Glomerular endothelial cell (primary cell): ENCODE results near the gene KLHDC8A. TPM values are rescaled to one million over a fixed set of nuclear protein-coding genes. Genes with fewer than 3 reads are reported as not detected.
"Not testable (repeated sequence)": the region's sequence is repeated elsewhere in the genome, so short reads cannot be mapped to it uniquely, and the experiment has no call there.

ENCODE experiments used
- DNase-seq: peaks from one replicate; pipeline ENCODE4 v3.0.0-alpha.2; 2011; ENCODE audit warnings: low read depth, low spot score; ENCODE audit errors: extremely low read depth
- total RNA-seq: library from RNA; depleted of rRNA; stranded (reverse); fragments of >200 nt; gene quantifications from 2 replicates; pipeline ENCODE4 v1.2.3, GENCODE V29; 2015

The KLHDC8A gene
- total RNA-seq, 1 donor from 2014 or later = 0.64 TPM

GRCh38 chr1:205298191-205298994 is 58.3 kb downstream of the KLHDC8A start:
- DNase-seq = no peak

- DNase-seq = not testable (repeated sequence)
Observed at GRCh38 chr1:205297546-205298177, 59.1 kb downstream of the KLHDC8A start.

- DNase-seq = no peak
Observed at GRCh38 chr1:205296154-205296553, 60.6 kb downstream of the KLHDC8A start.

- no peak for DNase-seq
Observed at GRCh38 chr1:205294934-205295333, 61.8 kb downstream of the KLHDC8A start.

GRCh38 chr1:205294175-205294917 is 62.4 kb downstream of the KLHDC8A start:
- DNase-seq = peak; percentile 73

- DNase-seq = no peak
Observed at GRCh38 chr1:205293350-205294074, 63.2 kb downstream of the KLHDC8A start.

- DNase-seq = no peak
Observed at GRCh38 chr1:205291596-205291995, 65.1 kb downstream of the KLHDC8A start.

- DNase-seq = no peak
Observed at GRCh38 chr1:205287767-205288559, 68.8 kb downstream of the KLHDC8A start.

- no peak for DNase-seq
Observed at GRCh38 chr1:205287076-205287475, 69.6 kb downstream of the KLHDC8A start.

GRCh38 chr1:205286335-205286950 is 70.3 kb downstream of the KLHDC8A start:
- no peak for DNase-seq

Other genes starting within 250 kb of the KLHDC8A start
- gene RBBP5, start 234.9 kb downstream of the KLHDC8A start, total RNA-seq = 13.9 and 14.5 TPM in 2 replicates
- 7.4 and 10.3 TPM in 2 replicates for gene DSTYK, start 145.2 kb downstream of the KLHDC8A start, total RNA-seq
- 3.7 and 5.3 TPM in 2 replicates for gene TMCC2, start 129.0 kb downstream of the KLHDC8A start, total RNA-seq
- gene NUAK2, start 35.2 kb downstream of the KLHDC8A start, total RNA-seq = 14.4 and 17.7 TPM in 2 replicates
- gene LEMD1, start 65.1 kb upstream of the KLHDC8A start, total RNA-seq = not detected in 2 replicates
- not detected in 2 replicates for gene BLACAT1, start 99.1 kb upstream of the KLHDC8A start, total RNA-seq
- 0.18 and 9.7 TPM in 2 replicates for gene CDK18, start 147.7 kb upstream of the KLHDC8A start, total RNA-seq